IMR-90 (cell line): ENCODE results near the gene NEK11. TPM values are rescaled to one million over a fixed set of nuclear protein-coding genes. Genes with fewer than 3 reads are reported as not detected.

ENCODE experiments used
- ATAC-seq: fragments of 200-7000 bp; cut with Tn5 transposase; 2 replicates; pipeline ENCODE4 v1.9.1; 2020; ENCODE audit warnings: low read depth, mild to moderate bottlenecking, moderate library complexity
- BruUV-seq: library from RNA; stranded (reverse); fragments of 400-500 nt; replicated peaks from 2 replicates; lab custom pipeline; 2021; lab: Mats Ljungman, UMichigan
- CTCF ChIA-PET: fragments of 300-600 bp; formaldehyde crosslinking; extraction: SDS; loops from one replicate; lab custom pipeline; 2021; ENCODE audit warnings: antibody characterized with exemption; lab: Yijun Ruan, JAX
- POLR2A ChIA-PET: fragments of 300-600 bp; sonication (Branson Sonifier 250); formaldehyde crosslinking; loops from one replicate; lab custom pipeline; 2022; ENCODE audit warnings: antibody characterized with exemption; ENCODE audit not compliant: unreplicated experiment; lab: Charles Lee
- DNase-seq: peaks from one replicate; pipeline ENCODE4 v3.0.0; 2013
- H2AFZ ChIP-seq: replicated peaks from 2 replicates; pipeline ENCODE3; 2013; ENCODE audit warnings: low read length, mild to moderate bottlenecking; ENCODE audit not compliant: poor library complexity
- H2AK5ac ChIP-seq: 2 replicates; pipeline ENCODE4 v1.6.1; 2013; ENCODE audit warnings: low read depth, low read length, inconsistent platforms
- H2AK9ac ChIP-seq: replicated peaks from 2 replicates; pipeline ENCODE3; 2013; ENCODE audit warnings: mild to moderate bottlenecking, low read depth, low read length, moderate library complexity; ENCODE audit not compliant: poor library complexity
- H2BK120ac ChIP-seq: 2 replicates; pipeline ENCODE4 v1.6.1; 2013; ENCODE audit warnings: low read depth, low read length, inconsistent platforms
- H2BK15ac ChIP-seq: 3 replicates; pipeline ENCODE4 v1.6.1; 2013; ENCODE audit warnings: low read depth, low read length, inconsistent platforms
- H2BK20ac ChIP-seq: 2 replicates; pipeline ENCODE4 v1.6.1; 2013; ENCODE audit warnings: low read depth, mild to moderate bottlenecking, inconsistent platforms, low read length, moderate library complexity
- H2BK5ac ChIP-seq: 2 replicates; pipeline ENCODE4 v1.6.1; 2013; ENCODE audit warnings: mild to moderate bottlenecking, low read depth, low read length, inconsistent platforms; ENCODE audit not compliant: poor library complexity, severe bottlenecking
- H3K14ac ChIP-seq: replicated peaks from 2 replicates; pipeline ENCODE4 v1.6.1; 2013; ENCODE audit warnings: low read depth, low read length, inconsistent platforms
- H3K18ac ChIP-seq: 2 replicates; pipeline ENCODE4 v1.6.1; 2013; ENCODE audit warnings: low read depth, low read length, control low read depth
- H3K23ac ChIP-seq: 2 replicates; pipeline ENCODE4 v1.6.1; 2013; ENCODE audit warnings: low read depth, low read length, inconsistent platforms
- H3K27ac ChIP-seq: 2 replicates; pipeline ENCODE4 v1.5.1; 2013; ENCODE audit warnings: mild to moderate bottlenecking, control low read depth, low read length; ENCODE audit not compliant: insufficient read depth
- H3K27me3 ChIP-seq: 2 replicates; pipeline ENCODE4 v1.6.1; 2013; ENCODE audit warnings: low read length; ENCODE audit not compliant: control insufficient read depth, insufficient read depth
- H3K36me3 ChIP-seq: 2 replicates; pipeline ENCODE4 v1.6.1; 2013; ENCODE audit warnings: low read length, mixed read lengths; ENCODE audit not compliant: control insufficient read depth, insufficient read depth
- H3K4ac ChIP-seq: 2 replicates; pipeline ENCODE4 v1.6.1; 2013; ENCODE audit warnings: low read depth, low read length, inconsistent platforms
- H3K4me1 ChIP-seq: 2 replicates; pipeline ENCODE4 v1.6.1; 2013; ENCODE audit warnings: low read length, mixed read lengths; ENCODE audit not compliant: control insufficient read depth, insufficient read depth
- H3K4me2 ChIP-seq: 2 replicates; pipeline ENCODE4 v1.6.1; 2013; ENCODE audit warnings: low read depth, mild to moderate bottlenecking, control low read depth, low read length, moderate library complexity
- H3K4me3 ChIP-seq: 2 replicates; pipeline ENCODE4 v1.5.1; 2013; ENCODE audit warnings: low read depth, mild to moderate bottlenecking, control low read depth, low read length, moderate library complexity; ENCODE audit not compliant: insufficient read depth
- H3K56ac ChIP-seq: 2 replicates; pipeline ENCODE4 v1.6.1; 2013; ENCODE audit warnings: low read length, inconsistent platforms; ENCODE audit not compliant: insufficient read depth; ENCODE audit errors: extremely low read depth
- H3K79me1 ChIP-seq, 2 experiments: 2 replicates each; pipeline ENCODE4 v1.6.1; 2013; ENCODE audit warnings: low read length in 2 of 2, inconsistent platforms in 1 of 2, low read depth in 1 of 2
- H3K9ac ChIP-seq: 2 replicates; pipeline ENCODE4 v1.6.1; 2013; ENCODE audit warnings: low read depth, low read length, control low read depth
- H3K9me1 ChIP-seq: 2 replicates; pipeline ENCODE4 v1.6.1; 2013; ENCODE audit warnings: low read length, inconsistent platforms; ENCODE audit not compliant: insufficient read depth
- H3K9me3 ChIP-seq: 2 replicates; pipeline ENCODE4 v1.6.1; 2013; ENCODE audit warnings: low read length; ENCODE audit not compliant: control insufficient read depth, insufficient read depth
- H4K20me1 ChIP-seq: 2 replicates; pipeline ENCODE4 v1.6.1; 2013; ENCODE audit warnings: low read length, inconsistent platforms; ENCODE audit not compliant: insufficient read depth
- H4K5ac ChIP-seq: 2 replicates; pipeline ENCODE4 v1.6.1; 2013; ENCODE audit warnings: mild to moderate bottlenecking, low read depth, low read length, control low read depth
- H4K8ac ChIP-seq, 2 experiments: 2 replicates each; pipeline ENCODE4 v1.6.1; 2013; ENCODE audit warnings: low read depth in 2 of 2, low read length in 2 of 2, control low read depth in 1 of 2, inconsistent platforms in 1 of 2
- H4K91ac ChIP-seq: 2 replicates; pipeline ENCODE4 v1.6.1; 2013; ENCODE audit warnings: low read depth, low read length, inconsistent platforms; ENCODE audit not compliant: insufficient read depth
- BHLHE40 ChIP-seq: fragments of 150-350 bp; IDR thresholded peaks from 2 replicates; pipeline ENCODE4 v1.6.1; 2016; ENCODE audit warnings: mild to moderate bottlenecking, low read depth, low read length
- CEBPB ChIP-seq: IDR thresholded peaks from 2 replicates; pipeline ENCODE4 v1.6.1; 2012; ENCODE audit warnings: low read depth, low read length, improper control_type of control experiment
- CHD1 ChIP-seq: IDR thresholded peaks from 2 replicates; pipeline ENCODE4 v1.6.1; 2012; ENCODE audit warnings: low read depth, low read length, improper control_type of control experiment
- FOS ChIP-seq: fragments of 150-350 bp; IDR thresholded peaks from 2 replicates; pipeline ENCODE4 v1.6.1; 2016; ENCODE audit warnings: low read depth, low read length
- MAFK ChIP-seq: IDR thresholded peaks from 2 replicates; pipeline ENCODE4 v1.6.1; 2012; ENCODE audit warnings: low read depth, low read length, improper control_type of control experiment
- MAZ ChIP-seq: IDR thresholded peaks from 2 replicates; pipeline ENCODE4 v1.6.1; 2012; ENCODE audit warnings: low read depth, mild to moderate bottlenecking, low read length, improper control_type of control experiment, moderate library complexity, borderline replicate concordance
- MXI1 ChIP-seq: IDR thresholded peaks from 2 replicates; pipeline ENCODE4 v1.6.1; 2012; ENCODE audit warnings: low read depth, mild to moderate bottlenecking, low read length, moderate library complexity, borderline replicate concordance
- NFE2L2 ChIP-seq: fragments of 150-350 bp; IDR thresholded peaks from 2 replicates; pipeline ENCODE4 v1.6.1; 2016; ENCODE audit warnings: low read depth, mild to moderate bottlenecking, low read length
- POLR2A ChIP-seq: IDR thresholded peaks from 2 replicates; pipeline ENCODE4 v1.6.1; 2012; ENCODE audit warnings: mild to moderate bottlenecking, low read depth, low read length
- RAD21 ChIP-seq: IDR thresholded peaks from 2 replicates; pipeline ENCODE4 v1.6.1; 2012; ENCODE audit warnings: low read length, improper control_type of control experiment
- RCOR1 ChIP-seq: IDR thresholded peaks from 2 replicates; pipeline ENCODE4 v1.6.1; 2012; ENCODE audit warnings: mild to moderate bottlenecking, low read length, improper control_type of control experiment; ENCODE audit not compliant: insufficient replicate concordance
- RFX5 ChIP-seq: IDR thresholded peaks from 2 replicates; pipeline ENCODE4 v1.8.0; 2012; ENCODE audit warnings: low read depth, mild to moderate bottlenecking, low read length, moderate library complexity
- SMC3 ChIP-seq: fragments of 150-350 bp; IDR thresholded peaks from 2 replicates; pipeline ENCODE4 v1.6.1; 2016; ENCODE audit warnings: low read depth, mild to moderate bottlenecking, antibody characterized with exemption, low read length, moderate library complexity
- WGBS, 2 experiments: methylation state at CpG; one replicate each; pipeline versions ENCODE4 v1.1.5 to v1.1.7; 2013; ENCODE audit warnings: missing lambda C conversion rate in 2 of 2; ENCODE audit not compliant: insufficient read length in 1 of 2; ENCODE audit errors: extremely low coverage in 2 of 2; 5-methylcytosine and 5-hydroxymethylcytosine counted together
- dilution Hi-C: fragments of 300-500 bp; cut with HindIII; formaldehyde crosslinking; loops from one replicate; pipeline ENCODE4 v1.14.3; 2018; ENCODE audit warnings: low sequenced_read_pairs; ENCODE audit not compliant: unreplicated experiment
- in situ Hi-C: fragments of 300-500 bp; cut with MboI; formaldehyde crosslinking; loops from 3 replicates; pipeline ENCODE4 v1.14.3; 2019; ENCODE audit warnings: low sequenced_read_pairs, inconsistent platforms, mixed read lengths
- intact Hi-C: fragments of 100-400 bp; cut with micrococcal nuclease; formaldehyde crosslinking; loops from 2 replicates; pipeline ENCODE4 v1.10.0; 2022
- polyA plus RNA-seq, 3 experiments: library from polyadenylated mRNA; depleted of rRNA; stranded (reverse); fragments of >200 nt; gene quantifications; 2 replicates each; pipeline ENCODE4 v1.2.3, GENCODE V29; 2012; ENCODE audit warnings: low replicate concordance in 1 of 3
- total RNA-seq: library from RNA; depleted of rRNA; stranded (reverse); fragments of >200 nt; gene quantifications from 2 replicates; pipeline ENCODE4 v1.2.3, GENCODE V29; 2012
- TF ChIP-seq, protein P1 (sequence below): conservative IDR thresholded peaks from 2 replicates; pipeline ENCODE4 v1.5.1; 2012; ENCODE audit warnings: mild to moderate bottlenecking, low read depth, low read length, improper control_type of control experiment
- TF ChIP-seq, protein P2 (sequence below): fragments of 150-350 bp; IDR thresholded peaks from 2 replicates; pipeline ENCODE4 v1.6.1; 2016; ENCODE audit warnings: low read depth, mild to moderate bottlenecking, low read length, moderate library complexity, borderline replicate concordance
- TF ChIP-seq, protein P3 (sequence below): fragments of 150-350 bp; IDR thresholded peaks from 2 replicates; pipeline ENCODE4 v1.6.1; 2017; ENCODE audit warnings: mild to moderate bottlenecking, antibody characterized with exemption, low read length, low read depth

NEK11 gene
- total and polyA plus RNA-seq, 2 of the 4 experiments (the other 2 are of a cell fraction) = 1.1 to 1.6 TPM

- TF ChIP-seq, protein P1, sequence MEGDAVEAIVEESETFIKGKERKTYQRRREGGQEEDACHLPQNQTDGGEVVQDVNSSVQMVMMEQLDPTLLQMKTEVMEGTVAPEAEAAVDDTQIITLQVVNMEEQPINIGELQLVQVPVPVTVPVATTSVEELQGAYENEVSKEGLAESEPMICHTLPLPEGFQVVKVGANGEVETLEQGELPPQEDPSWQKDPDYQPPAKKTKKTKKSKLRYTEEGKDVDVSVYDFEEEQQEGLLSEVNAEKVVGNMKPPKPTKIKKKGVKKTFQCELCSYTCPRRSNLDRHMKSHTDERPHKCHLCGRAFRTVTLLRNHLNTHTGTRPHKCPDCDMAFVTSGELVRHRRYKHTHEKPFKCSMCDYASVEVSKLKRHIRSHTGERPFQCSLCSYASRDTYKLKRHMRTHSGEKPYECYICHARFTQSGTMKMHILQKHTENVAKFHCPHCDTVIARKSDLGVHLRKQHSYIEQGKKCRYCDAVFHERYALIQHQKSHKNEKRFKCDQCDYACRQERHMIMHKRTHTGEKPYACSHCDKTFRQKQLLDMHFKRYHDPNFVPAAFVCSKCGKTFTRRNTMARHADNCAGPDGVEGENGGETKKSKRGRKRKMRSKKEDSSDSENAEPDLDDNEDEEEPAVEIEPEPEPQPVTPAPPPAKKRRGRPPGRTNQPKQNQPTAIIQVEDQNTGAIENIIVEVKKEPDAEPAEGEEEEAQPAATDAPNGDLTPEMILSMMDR = no peak
- TF ChIP-seq RCOR1 (no peak), CEBPB (no peak), BHLHE40 (no peak), FOS (no peak), MXI1 (no peak), CHD1 (no peak), NFE2L2 (no peak), MAZ (no peak), MAFK (no peak), RAD21 (no peak), SMC3 (no peak), POLR2A (no peak), RFX5 (no peak)
- TF ChIP-seq, protein P2, sequence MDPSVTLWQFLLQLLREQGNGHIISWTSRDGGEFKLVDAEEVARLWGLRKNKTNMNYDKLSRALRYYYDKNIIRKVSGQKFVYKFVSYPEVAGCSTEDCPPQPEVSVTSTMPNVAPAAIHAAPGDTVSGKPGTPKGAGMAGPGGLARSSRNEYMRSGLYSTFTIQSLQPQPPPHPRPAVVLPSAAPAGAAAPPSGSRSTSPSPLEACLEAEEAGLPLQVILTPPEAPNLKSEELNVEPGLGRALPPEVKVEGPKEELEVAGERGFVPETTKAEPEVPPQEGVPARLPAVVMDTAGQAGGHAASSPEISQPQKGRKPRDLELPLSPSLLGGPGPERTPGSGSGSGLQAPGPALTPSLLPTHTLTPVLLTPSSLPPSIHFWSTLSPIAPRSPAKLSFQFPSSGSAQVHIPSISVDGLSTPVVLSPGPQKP = no peak
- TF ChIP-seq, protein P3, sequence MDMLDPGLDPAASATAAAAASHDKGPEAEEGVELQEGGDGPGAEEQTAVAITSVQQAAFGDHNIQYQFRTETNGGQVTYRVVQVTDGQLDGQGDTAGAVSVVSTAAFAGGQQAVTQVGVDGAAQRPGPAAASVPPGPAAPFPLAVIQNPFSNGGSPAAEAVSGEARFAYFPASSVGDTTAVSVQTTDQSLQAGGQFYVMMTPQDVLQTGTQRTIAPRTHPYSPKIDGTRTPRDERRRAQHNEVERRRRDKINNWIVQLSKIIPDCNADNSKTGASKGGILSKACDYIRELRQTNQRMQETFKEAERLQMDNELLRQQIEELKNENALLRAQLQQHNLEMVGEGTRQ = no peak
- Histone ChIP-seq H3K27me3 (no peaks in the 10 kb centered on the region), H3K23ac (no peak overlapping the region), H4K91ac (no peak overlapping the region), H3K14ac (no peak overlapping the region), H3K79me1 (no peaks in the 10 kb centered on the region), H4K20me1 (no peaks in the 10 kb centered on the region), H3K4ac (no peak overlapping the region), H4K8ac (no peak overlapping the region), H2AK5ac (no peak overlapping the region), H3K9ac (no peak overlapping the region), H2BK5ac (no peak overlapping the region), H2AK9ac (no peak overlapping the region), H2AFZ (no peak overlapping the region), H2BK20ac (no peak overlapping the region), H3K36me3 (no peaks in the 10 kb centered on the region), H4K5ac (no peak overlapping the region), H3K27ac (no peak overlapping the region), H3K9me1 (no peaks in the 10 kb centered on the region), H3K9me3 (no peaks in the 10 kb centered on the region), H3K56ac (no peak overlapping the region), H3K4me2 (no peak overlapping the region), H2BK120ac (no peak overlapping the region), H3K18ac (no peak overlapping the region), H3K4me1 (no peaks in the 10 kb centered on the region), H2BK15ac (no peak overlapping the region), H3K4me3 (no peak overlapping the region)
- no peak for ATAC-seq
- in situ Hi-C loops (no loop called here), intact Hi-C loops (no loop called here), dilution Hi-C loops (no loop called here)
- ChIA-PET CTCF (interaction anchor here (0.6 to 1.5 kb wide), 2 partner anchors 11 to 316 kb away, joined by 3 to 4 read pairs; no protein-coding TSS in a partner anchor), POLR2A (no interaction called here)
- DNase-seq = no peak
- WGBS, 2 experiments = no CpG with 5 or more reads among the region's 2 CpGs
- BruUV-seq = no TSS peak
Measured at GRCh38 chr3:131348911-131349310, 322.2 kb downstream of the NEK11 start.
